Vagina (tissue), 2 donors: ENCODE results near the gene IL36B.

Experiments used
- CTCF ChIP-seq, 3 experiments: fragments of 450-650 bp in 2 of 3; fragments of 200-600 bp in 1 of 3; sonication (generic) in 1 of 3; IDR thresholded peaks; one replicate each; pipeline ENCODE4 v1.5.1; 2017 to 2019; ENCODE audit warnings: antibody characterized with exemption in 3 of 3, mild to moderate bottlenecking in 2 of 3, moderate library complexity in 2 of 3
- POLR2AphosphoS5 ChIP-seq, 2 donors: sonication (generic); formaldehyde crosslinking; IDR thresholded peaks; one replicate each; pipeline ENCODE4 v1.9.0; 2017; ENCODE audit warnings: antibody characterized with exemption in 2 of 2, mild to moderate bottlenecking in 2 of 2, low read depth in 1 of 2; ENCODE audit not compliant: insufficient read depth in 1 of 2

DNA sequence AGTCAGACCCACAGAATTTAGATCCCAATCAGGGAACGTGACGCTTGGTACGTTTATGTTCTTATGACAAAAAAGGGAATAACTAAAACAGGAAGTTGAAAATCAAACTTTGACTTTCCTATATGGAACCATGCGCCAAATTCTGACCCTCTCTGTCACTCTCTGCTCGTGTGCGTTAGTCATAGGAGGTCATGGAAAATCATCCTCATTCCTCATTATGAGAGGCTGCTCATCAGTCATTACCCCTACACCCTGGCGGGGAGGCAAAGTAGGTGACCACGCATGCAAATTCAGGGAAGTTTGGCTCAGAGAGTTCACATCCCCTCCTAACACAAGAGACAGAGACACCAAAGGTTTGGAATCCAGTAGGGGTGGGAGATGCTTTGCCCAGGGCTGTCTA lies 30.6 kb upstream of the IL36B start:
- TF ChIP-seq POLR2AphosphoS5 (IDR thresholded peaks at IDR 0.05; ENCODE audit: insufficient read depth in 1 of 2, low read depth in 1 of 2) (no peak), CTCF (IDR thresholded peaks at IDR 0.05) (no peak)
